ENCODE results near the gene VSTM2B. TPM values are rescaled to one million over a fixed set of nuclear protein-coding genes. Genes with fewer than 3 reads are reported as not detected.

VSTM2B gene
- total and polyA plus RNA-seq, 2 of the 13 experiments (the other 11 are each of a cell fraction or from before 2014, with no cell fraction given), result not detected

GRCh38 chr19:29535214-29535831 is 9.5 kb downstream of the VSTM2B start:
- H3K27me3 ChIP-seq (ENCODE audit: control insufficient read depth in 1 of 2, insufficient read depth in 2 of 2, low read length in 2 of 2), result no peaks in the 10 kb centered on the region
- H3K9me3 ChIP-seq (ENCODE audit: low read length), result no peaks in the 10 kb centered on the region
- no peak overlapping the region for H3K4me2 ChIP-seq (ENCODE audit: low read depth, low read length)
- in situ Hi-C loops (cut with HindIII; ENCODE audit: extremely low pct_ligation_motif_present, low pct_unique_long_range_greater_than_20kb) (no loop called here), intact Hi-C loops (cut with micrococcal nuclease; ENCODE audit: unreplicated experiment) (no loop called here)
- H3K79me2 ChIP-seq (ENCODE audit: insufficient read depth, low read length), result no peaks in the 10 kb centered on the region
- CTCF ChIA-PET (ENCODE audit: low intra/inter-chr PET ratio, low total read pairs), result no interaction called here
- no peak for FAIRE-seq
- no peaks in the 10 kb centered on the region for H4K20me1 ChIP-seq (ENCODE audit: insufficient read depth, low read length)
- BruUV-seq (replicated peaks), result no TSS peak
- no peak overlapping the region for H2AFZ ChIP-seq (ENCODE audit: low read length)
- POLR2A ChIA-PET, result no interaction called here
- H3K9ac ChIP-seq (ENCODE audit: insufficient read depth, low read depth, low read length), result no peak overlapping the region
- no peak for ATAC-seq
- no peaks in the 10 kb centered on the region for H3K36me3 ChIP-seq (replicated peaks in 1 of 2; ENCODE audit: control insufficient read depth in 1 of 2, insufficient read depth in 2 of 2, low read length in 2 of 2)
- H3K4me3 ChIP-seq (replicated peaks in 1 of 3; ENCODE audit: insufficient read depth in 1 of 3, low read depth in 2 of 3, low read length in 3 of 3), result no peak overlapping the region
- no peak overlapping the region for H3K27ac ChIP-seq (ENCODE audit: extremely low read length, insufficient read depth, low read length)
- no peaks in the 10 kb centered on the region for H3K4me1 ChIP-seq (ENCODE audit: insufficient read depth, low read length)
- no peak for DNase-seq (ENCODE audit: low spot score)
- WGBS (ENCODE audit: low lambda C conversion rate), result 41% methylated on average over 19 of the region's 19 CpGs
- TF ChIP-seq POLR2AphosphoS5 (IDR thresholded peaks at IDR 0.05; ENCODE audit: low read depth, low read length) (no peak), U2AF2 (IDR thresholded peaks at IDR 0.05; ENCODE audit: low read depth, low read length) (no peak), CREB3 (CRISPR knock-in tag; IDR thresholded peaks at IDR 0.05) (no peak), ZNF556 (CRISPR knock-in tag; IDR thresholded peaks at IDR 0.05; ENCODE audit: borderline replicate concordance) (no peak), TEAD2 (CRISPR knock-in tag; IDR thresholded peaks at IDR 0.05) (no peak), BRCA1 (CRISPR knock-in tag; IDR thresholded peaks at IDR 0.05) (no peak), MAFK (conservative IDR thresholded peaks at IDR 0.05 in 1 of 2, IDR thresholded peaks at IDR 0.05 in 1 of 2; ENCODE audit: low read length in 2 of 2) (no peak), SMYD3 (CRISPR knock-in tag; IDR thresholded peaks at IDR 0.05) (no peak), ZBTB2 (CRISPR knock-in tag; IDR thresholded peaks at IDR 0.05; ENCODE audit: low read depth) (no peak), AKAP8 (CRISPR knock-in tag; IDR thresholded peaks at IDR 0.05) (no peak), GMEB1 (CRISPR knock-in tag; IDR thresholded peaks at IDR 0.05; ENCODE audit: borderline replicate concordance) (no peak), AHDC1 (CRISPR knock-in tag; IDR thresholded peaks at IDR 0.05; ENCODE audit: borderline replicate concordance) (no peak), HBP1 (CRISPR knock-in tag; IDR thresholded peaks at IDR 0.05; ENCODE audit: low read depth) (no peak)
